ENCODE data around the gene MRPL18.

Gene MRPL18

GRCh38 chr6:159833997-159834603, 43.8 kb downstream of the MRPL18 start:
- intact Hi-C loops (cut with DNase I) = no loop called here
- DNase-seq = no peak

- DNase-seq = no peak
- intact Hi-C loops (cut with DNase I) = no loop called here
Observed at GRCh38 chr6:159836718-159837490, 46.6 kb downstream of the MRPL18 start.

- intact Hi-C loops (cut with DNase I) = no loop called here
Observed at GRCh38 chr6:159837511-159837910, 47.2 kb downstream of the MRPL18 start.

GRCh38 chr6:159838020-159838744, 47.9 kb downstream of the MRPL18 start:
- intact Hi-C loops (cut with DNase I) = no loop called here
- no peak for DNase-seq

More at GRCh38 chr6:159837511-159837910, 47.2 kb downstream of the MRPL18 start:
- no peak for DNase-seq

- intact Hi-C loops (cut with DNase I) = no loop called here
- no peak for DNase-seq
Observed at GRCh38 chr6:159842035-159842434, 51.8 kb downstream of the MRPL18 start.

GRCh38 chr6:159844737-159845645, 54.7 kb downstream of the MRPL18 start:
- DNase-seq = no peak
- intact Hi-C loops (cut with DNase I) = no loop called here
